Adrenal gland (tissue), 12 donors: ENCODE measurements around the gene SRPK3. TPM values are rescaled to one million over a fixed set of nuclear protein-coding genes. Genes with fewer than 3 reads are reported as not detected.

Experiments used
- DNase-seq, 7 donors: peaks; one replicate each; pipeline ENCODE4 v3.0.0-alpha.2; 2019 to 2020
- H3K27ac ChIP-seq, 5 donors: fragments of 200-600 bp; sonication (generic) in 4 of 5; 1 replicate in 3 of 5; 2 replicates in 2 of 5; pipeline versions ENCODE4 v1.5.1 to v1.8.0; 2016 to 2020; ENCODE audit warnings: mild to moderate bottlenecking in 1 of 5
- H3K27me3 ChIP-seq: fragments of 200-600 bp; 2 replicates; pipeline ENCODE4 v1.8.0; 2021
- H3K36me3 ChIP-seq, 2 donors: fragments of 200-600 bp; replicated peaks in 1 of 2; 1 replicate in 1 of 2; 2 replicates in 1 of 2; pipeline versions ENCODE4 v1.5.1 to v1.8.0; 2018 to 2022
- H3K4me1 ChIP-seq, 2 donors: fragments of 200-600 bp; replicated peaks in 1 of 2; 1 replicate in 1 of 2; 2 replicates in 1 of 2; pipeline versions ENCODE4 v1.5.1 to v1.8.0; 2018 to 2021
- H3K4me3 ChIP-seq, 4 donors: fragments of 200-600 bp; sonication (generic) in 3 of 4; one replicate each; pipeline ENCODE4 v1.5.1; 2016 to 2018
- H3K9me3 ChIP-seq, 3 donors: fragments of 200-600 bp; sonication (generic) in 1 of 3; replicated peaks in 1 of 3; 1 replicate in 2 of 3; 2 replicates in 1 of 3; pipeline versions ENCODE4 v1.5.1 to v1.8.0; 2016 to 2021
- CTCF ChIP-seq, 6 experiments: fragments of 450-650 bp in 4 of 6; fragments of 200-600 bp in 2 of 6; sonication (generic) in 1 of 6; IDR thresholded peaks; 1 replicate in 5 of 6; 2 replicates in 1 of 6; pipeline versions ENCODE4 v1.5.1 to v1.8.0; 2016 to 2021; ENCODE audit warnings: antibody characterized with exemption in 6 of 6, mild to moderate bottlenecking in 2 of 6, moderate library complexity in 1 of 6
- POLR2A ChIP-seq, 2 donors: fragments of 450-650 bp; IDR thresholded peaks; one replicate each; pipeline ENCODE4 v1.6.1; 2017; ENCODE audit warnings: antibody characterized with exemption in 2 of 2, mild to moderate bottlenecking in 2 of 2, moderate library complexity in 1 of 2
- WGBS, 4 donors: extraction: QIAGEN DNeasy Blood & Tissue Kit in 2 of 4; methylation state at CpG; one replicate each; pipeline versions ENCODE4 v1.1.5 to v1.1.7; 2013 to 2017; 5-methylcytosine and 5-hydroxymethylcytosine counted together
- intact Hi-C, 2 donors: fragments of 100-400 bp; cut with DNase I; formaldehyde crosslinking; loops; one replicate each; pipeline versions ENCODE4 v1.14.1 to v1.15.0; 2022 to 2023
- polyA plus RNA-seq, 3 donors: library from polyadenylated mRNA; stranded (reverse); fragments of 200-250 nt in 2 of 3; fragments of 350-450 nt in 1 of 3; fragmentation: Illumina TruSeq in 1 of 3; extraction: RNeasy Lipid Tissue Mini Kit (QIAGEN cat#74804) in 1 of 3; gene quantifications; one replicate each; pipeline ENCODE4 v1.2.3, GENCODE V29; 2013 to 2014
- total RNA-seq, 9 donors: library from RNA; depleted of rRNA in 4 of 9; stranded (reverse); fragments of >200 nt in 4 of 9; fragments of 120-200 nt in 1 of 9; fragmentation: NEBNext Ultra II Directional in 1 of 9; extraction: Animal tissue kit (Norgen Biotek cat#: 25700) in 1 of 9; gene quantifications; one replicate each; pipeline versions ENCODE4 v1.1.0 to v1.2.4, GENCODE V29; 2013 to 2023
- donor health status: healthy with polysubstance abuse.
- donor health status: Bipolar disorder and iron deficiency.
- donor health status: DM: yes; HTN: yes; CAD: no.
- donor health status: DM: no; HTN: no; CAD: no.
- donor health status: DM: no; HTN: no; CAD: no.
- donor health status: DM: yes; HTN: yes; CAD: no.

SRPK3 gene
- total and polyA plus RNA-seq, 12 donors: 0.14 to 20.5 (median 1.3) TPM; not detected in 1

- Histone ChIP-seq H3K9me3 (no peaks in the 10 kb centered on the region), H3K36me3 (peaks cover 0 to 16% of the 10 kb centered on the region in 2 donors), H3K4me3 (no peak overlapping the region), H3K27me3 (no peaks in the 10 kb centered on the region), H3K4me1 (no peaks in the 10 kb centered on the region), H3K27ac (no peak overlapping the region)
- intact Hi-C loops: no loop called here
- TF ChIP-seq POLR2A (IDR thresholded peaks at IDR 0.05) (no peak), CTCF (IDR thresholded peaks at IDR 0.05) (no peak)
- 92 to 100% (median 96%) methylated on average over 2 to 23 of the region's 23 CpGs; no CpG with 5 or more reads in 1 of the 4 donors for WGBS, 4 donors
- no peak for DNase-seq
Observed at GRCh38 chrX:153773218-153773611, 7.6 kb upstream of the SRPK3 start.

GRCh38 chrX:153773741-153774575 lies 6.9 kb upstream of the SRPK3 start:
- H3K4me1 ChIP-seq: no peaks in the 10 kb centered on the region
- no peaks in the 10 kb centered on the region for H3K27me3 ChIP-seq
- H3K36me3 ChIP-seq: peaks cover 0 to 16% of the 10 kb centered on the region in 2 donors
- intact Hi-C loops: no loop called here
- H3K9me3 ChIP-seq: no peaks in the 10 kb centered on the region
- no peak overlapping the region for H3K27ac ChIP-seq
- WGBS, 4 donors: 92 to 95% (median 94%) methylated on average over 7 to 48 of the region's 48 CpGs
- no peak overlapping the region for H3K4me3 ChIP-seq
- TF ChIP-seq CTCF (IDR thresholded peaks at IDR 0.05) (no peak), POLR2A (IDR thresholded peaks at IDR 0.05) (no peak)
- no peak for DNase-seq

GRCh38 chrX:153774576-153775292 lies 6.1 kb upstream of the SRPK3 start:
- no peak overlapping the region for H3K27ac ChIP-seq
- H3K4me1 ChIP-seq: no peaks in the 10 kb centered on the region
- no peaks in the 10 kb centered on the region for H3K9me3 ChIP-seq
- TF ChIP-seq CTCF (IDR thresholded peaks at IDR 0.05): no peak
- TF ChIP-seq POLR2A (IDR thresholded peaks at IDR 0.05): no peak
- no peak for DNase-seq
- no peak overlapping the region for H3K4me3 ChIP-seq
- WGBS, 4 donors: 83 to 99% (median 95%) methylated on average over 3 to 37 of the region's 37 CpGs
- H3K27me3 ChIP-seq: no peaks in the 10 kb centered on the region
- intact Hi-C loops: no loop called here
- peaks cover 0 to 16% of the 10 kb centered on the region in 2 donors for H3K36me3 ChIP-seq

- WGBS, 4 donors: 93 to 97% (median 94%) methylated on average over 6 to 42 of the region's 42 CpGs; no CpG with 5 or more reads in 1 of the 4 donors
- H3K27ac ChIP-seq: no peak overlapping the region
- H3K27me3 ChIP-seq: no peaks in the 10 kb centered on the region
- peaks cover 0 to 16% of the 10 kb centered on the region in 2 donors for H3K36me3 ChIP-seq
- DNase-seq: no peak
- intact Hi-C loops: no loop called here
- TF ChIP-seq POLR2A (IDR thresholded peaks at IDR 0.05) (no peak), CTCF (IDR thresholded peaks at IDR 0.05) (no peak)
- H3K4me3 ChIP-seq: no peak overlapping the region
- H3K4me1 ChIP-seq: peaks cover 0 to 3% of the 10 kb centered on the region in 2 donors
- H3K9me3 ChIP-seq: no peaks in the 10 kb centered on the region
Observed at GRCh38 chrX:153775293-153776119, 5.3 kb upstream of the SRPK3 start.
